Umbilical cord (tissue), 2 donors: ENCODE measurements around the gene TUBGCP3. TPM values are rescaled to one million over a fixed set of nuclear protein-coding genes. Genes with fewer than 3 reads are reported as not detected.
A peak's percentile ranks its signal among the peaks of the same experiment; 100 is the strongest.
"Not testable (repeated sequence)": the region's sequence is repeated elsewhere in the genome, so short reads cannot be mapped to it uniquely, and the experiment has no call there.

Experiments
- DNase-seq: peaks from one replicate; pipeline ENCODE4 v3.0.0-alpha.2; 2015; ENCODE audit warnings: low spot score
- total RNA-seq: library from RNA; depleted of rRNA; stranded (reverse); fragments of >200 nt; gene quantifications from one replicate; pipeline ENCODE4 v1.2.3, GENCODE V29; 2014; ENCODE audit warnings: low replicate concordance; ENCODE audit not compliant: insufficient read depth

TUBGCP3 gene
- total RNA-seq, 1 donor from 2014 or later: 27.0 TPM

DNA sequence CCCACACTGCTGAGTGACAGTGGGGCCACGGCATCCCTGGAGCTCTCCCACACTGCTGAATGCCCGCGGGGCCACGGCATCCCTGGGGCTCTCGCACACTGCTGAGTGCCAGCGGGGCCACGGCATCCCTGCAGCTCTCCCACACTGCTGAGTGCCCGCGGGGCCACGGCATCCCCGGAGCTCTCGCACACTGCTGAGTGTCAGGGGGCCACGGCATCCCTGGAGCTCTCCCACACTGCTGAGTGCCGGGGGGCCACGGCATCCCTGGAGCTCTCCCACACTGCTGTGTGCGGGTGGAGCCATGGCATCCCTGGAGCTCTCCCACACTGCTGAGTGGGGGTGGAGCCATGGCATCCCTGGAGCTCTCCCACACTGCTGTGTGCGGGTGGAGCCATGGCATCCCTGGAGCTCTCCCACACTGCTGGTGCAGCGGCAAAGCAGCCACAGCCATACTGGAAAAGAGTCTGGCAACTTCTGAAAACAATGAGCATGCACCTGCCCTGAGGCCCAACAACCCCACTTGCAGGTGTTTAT is 8.6 kb downstream of the TUBGCP3 start:
- DNase-seq: no peak

GRCh38 chr13:112576768-112577167 is 11.2 kb downstream of the TUBGCP3 start:
- no peak for DNase-seq

GRCh38 chr13:112576191-112576590 is 11.8 kb downstream of the TUBGCP3 start:
- DNase-seq: no peak

DNA sequence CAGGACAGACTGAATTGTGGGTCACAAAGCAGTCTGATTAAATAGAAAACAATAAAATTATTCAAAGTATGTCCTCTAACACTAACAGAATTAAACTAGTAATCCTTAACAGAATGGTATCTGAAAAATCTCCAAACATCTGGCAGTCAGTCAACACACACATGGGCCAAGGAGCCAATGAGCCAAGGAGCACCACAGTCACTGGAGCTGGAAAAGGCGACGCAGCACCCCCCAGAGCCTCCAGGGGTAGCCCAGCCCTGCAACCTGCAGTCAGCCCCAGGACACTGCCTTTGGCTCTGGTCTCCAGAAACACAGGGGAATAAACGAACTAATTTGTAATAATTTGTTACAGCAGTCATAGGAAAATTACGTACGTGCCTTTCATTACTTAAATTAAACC is 12.3 kb downstream of the TUBGCP3 start:
- no peak for DNase-seq

DNA sequence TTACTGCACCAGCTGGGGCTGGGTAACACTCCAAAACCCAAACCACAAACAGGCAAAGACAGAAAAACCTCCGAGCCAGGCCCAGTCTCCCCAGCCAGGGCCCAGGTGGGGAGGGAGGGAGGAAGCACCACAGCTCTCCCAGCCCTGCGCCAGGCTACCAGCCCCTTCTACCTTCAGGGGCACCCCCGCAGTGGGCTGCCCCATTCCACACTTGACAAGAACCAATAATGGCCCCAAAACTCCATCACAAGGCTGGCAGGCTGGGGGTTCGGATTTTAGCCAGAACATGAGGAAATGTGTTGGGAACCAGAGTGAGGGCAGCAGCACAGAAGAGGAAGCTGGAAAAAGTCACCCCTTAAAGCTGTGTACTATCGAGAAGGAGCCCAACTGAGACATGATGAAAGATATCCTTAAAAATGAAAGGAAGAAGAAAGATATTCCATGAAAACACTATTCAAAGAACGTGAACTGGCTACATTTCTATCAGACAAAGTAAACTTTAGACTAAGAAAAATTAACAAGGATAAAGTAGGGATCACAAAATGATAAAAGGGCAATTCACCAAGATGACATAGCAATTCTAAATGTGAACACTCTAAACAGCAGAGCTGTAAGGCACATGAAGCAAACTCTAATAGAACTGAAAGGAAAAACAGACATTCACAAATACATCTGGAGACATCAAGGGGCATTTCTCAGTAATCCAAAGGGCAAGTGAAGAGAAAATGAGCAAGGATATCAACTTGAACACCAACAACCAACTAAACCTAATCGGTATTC is 12.9 kb downstream of the TUBGCP3 start:
- DNase-seq: no peak

- DNase-seq: no peak
Measured at GRCh38 chr13:112574416-112574815, 13.5 kb downstream of the TUBGCP3 start.

DNA sequence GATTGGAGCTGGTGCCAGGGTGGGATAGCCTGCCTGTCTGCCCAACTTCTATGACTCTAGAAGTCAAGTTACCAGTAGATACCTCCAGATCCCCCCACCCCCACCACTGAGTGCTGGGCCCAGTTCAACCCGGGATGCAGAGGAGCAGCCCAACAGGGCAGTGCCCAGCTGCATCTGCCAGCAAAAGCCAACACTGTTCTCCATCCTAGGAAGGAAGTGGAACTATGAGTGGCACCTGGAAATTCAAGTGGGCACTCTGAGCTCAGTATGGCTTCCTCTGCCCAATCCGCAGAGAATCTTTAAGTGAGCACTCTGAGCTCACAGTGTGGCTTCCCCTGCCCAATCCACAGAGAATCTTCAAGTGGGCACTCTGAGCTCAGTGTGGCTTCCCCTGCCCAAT is 14.2 kb downstream of the TUBGCP3 start:
- no peak for DNase-seq

GRCh38 chr13:112572366-112572765 is 15.6 kb downstream of the TUBGCP3 start:
- DNase-seq: no peak

GRCh38 chr13:112569821-112570220 is 18.1 kb downstream of the TUBGCP3 start:
- no peak for DNase-seq

DNA sequence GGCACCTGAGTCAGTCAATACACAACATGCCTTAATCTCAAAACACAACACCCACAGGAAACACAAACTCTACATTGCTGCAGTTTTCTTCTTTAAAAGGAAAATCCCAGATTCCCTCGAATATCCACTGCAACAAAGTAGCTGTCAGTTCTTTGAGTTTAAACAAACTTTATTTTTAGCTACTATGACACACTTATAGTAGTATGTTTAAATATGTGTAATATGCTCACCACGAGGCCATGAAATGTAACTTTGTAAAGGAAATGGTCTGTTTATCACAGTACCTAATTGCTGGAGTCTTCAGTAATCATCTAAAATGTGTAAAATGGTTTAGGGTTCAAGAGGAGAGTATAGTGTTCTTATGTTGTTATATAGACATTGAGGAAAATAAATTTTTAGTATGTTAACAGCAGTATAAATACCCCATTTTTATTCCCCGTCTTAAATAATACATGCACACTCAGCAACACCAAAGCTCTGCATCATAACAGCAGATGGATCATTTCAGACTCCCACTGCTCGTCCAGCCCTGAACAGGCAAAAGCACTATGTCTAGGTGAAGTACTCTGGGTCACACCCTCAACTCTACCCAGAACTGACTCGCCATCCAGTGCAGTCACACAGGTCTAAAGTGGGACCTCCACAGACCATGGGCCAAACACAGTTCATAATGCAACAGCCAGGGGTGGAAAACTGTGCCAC is 20.6 kb downstream of the TUBGCP3 start:
- peak; percentile 6 for DNase-seq

DNA sequence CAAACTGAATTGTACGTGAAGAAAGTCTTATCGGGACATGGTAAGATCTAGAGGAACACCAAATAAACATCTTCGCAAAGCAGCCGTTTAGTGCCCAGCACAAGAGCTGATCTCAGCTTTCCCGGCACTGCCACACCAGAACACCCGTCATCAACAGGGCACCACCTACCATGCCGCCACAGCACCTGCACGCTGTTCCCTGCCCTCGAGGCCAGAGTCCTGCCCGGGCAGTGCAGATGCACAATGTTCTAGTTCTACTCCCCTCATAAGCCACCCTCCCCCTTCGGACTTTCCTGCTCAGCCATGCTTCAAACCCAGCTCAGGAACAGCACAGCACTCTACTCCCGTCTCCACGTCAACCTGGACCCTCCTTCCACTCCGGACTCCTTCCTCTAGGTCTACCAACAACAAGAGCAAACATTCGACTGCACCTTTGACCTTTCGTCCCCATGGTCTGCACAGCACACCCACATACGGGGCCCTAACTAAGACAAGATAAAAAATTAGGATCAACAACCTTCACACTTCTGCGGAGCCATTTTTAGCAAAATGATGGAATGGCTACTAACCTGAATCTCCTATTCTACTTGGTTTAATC is 25.1 kb downstream of the TUBGCP3 start:
- DNase-seq: no peak

DNA sequence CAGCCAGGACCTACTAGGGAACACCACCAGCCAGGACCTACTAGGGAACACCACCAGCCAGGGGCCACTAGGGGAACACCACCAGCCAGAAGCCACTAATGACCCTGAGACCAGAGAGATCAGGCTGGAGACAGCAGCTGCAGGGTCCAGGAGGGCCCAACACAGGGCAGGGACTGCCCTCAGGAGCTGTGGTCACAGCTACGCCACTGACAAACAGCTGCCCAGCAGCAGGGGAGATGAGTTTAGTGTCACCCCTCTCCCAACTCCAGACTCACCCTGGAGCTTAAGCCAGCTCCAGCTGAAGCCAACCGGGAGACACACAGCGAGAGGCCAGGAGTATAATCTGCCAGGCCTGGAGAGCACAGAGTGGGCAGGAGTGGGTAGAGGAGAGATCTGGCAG is 25.7 kb downstream of the TUBGCP3 start:
- no peak for DNase-seq

- no peak for DNase-seq
Measured at GRCh38 chr13:112561478-112561877, 26.5 kb downstream of the TUBGCP3 start.

GRCh38 chr13:112558696-112559418 is 29.1 kb downstream of the TUBGCP3 start:
- no peak for DNase-seq

DNA sequence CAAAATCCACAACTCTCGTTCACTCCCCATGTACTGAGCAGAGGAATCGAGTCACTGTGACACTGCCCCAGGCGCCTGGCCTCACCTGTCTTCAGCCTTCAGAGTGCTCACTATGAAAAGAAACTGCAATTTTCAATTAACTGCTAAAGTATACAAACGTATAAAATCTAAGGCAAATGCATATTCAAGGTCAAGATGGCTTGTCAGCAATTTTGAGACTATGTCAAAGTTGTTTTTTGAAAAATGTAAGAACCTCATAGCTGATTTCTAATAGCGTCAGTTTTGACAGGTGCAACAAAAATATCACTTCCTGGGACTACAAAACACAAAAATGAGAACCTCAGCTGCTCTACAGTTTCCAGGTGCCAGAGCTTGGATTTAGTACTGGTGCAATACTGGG is 31.4 kb downstream of the TUBGCP3 start:
- no peak for DNase-seq

GRCh38 chr13:112554214-112554850 is 33.6 kb downstream of the TUBGCP3 start:
- DNase-seq: no peak

- not testable (repeated sequence) for DNase-seq
Measured at GRCh38 chr13:112548975-112549374, 39.0 kb downstream of the TUBGCP3 start.

DNA sequence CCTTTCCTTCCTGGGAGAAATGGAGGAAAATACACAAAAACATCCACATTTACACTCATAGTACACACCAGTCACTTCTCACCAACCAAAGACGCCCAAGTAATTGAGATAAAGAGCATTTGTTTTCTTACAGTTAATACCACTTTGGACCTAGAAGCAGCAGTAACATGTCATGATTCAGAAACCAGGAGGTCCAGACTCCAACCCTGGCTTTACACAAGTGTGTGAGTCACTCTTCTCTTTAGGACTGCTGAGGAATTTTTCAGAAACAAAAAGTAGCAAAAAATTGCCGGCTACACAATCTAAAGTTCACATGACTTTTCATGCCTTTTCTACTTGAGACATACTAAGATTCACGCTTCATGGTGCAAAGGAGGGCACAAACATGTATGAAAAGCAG is 42.1 kb downstream of the TUBGCP3 start:
- DNase-seq: peak; percentile 71

- DNase-seq: no peak
Measured at GRCh38 chr13:112532837-112533745, 54.9 kb downstream of the TUBGCP3 start.

- peak; percentile 10 for DNase-seq
Measured at GRCh38 chr13:112531263-112531794, 56.6 kb downstream of the TUBGCP3 start.
